ENCODE results near the gene MAGI2.

MAGI2 gene

DNA sequence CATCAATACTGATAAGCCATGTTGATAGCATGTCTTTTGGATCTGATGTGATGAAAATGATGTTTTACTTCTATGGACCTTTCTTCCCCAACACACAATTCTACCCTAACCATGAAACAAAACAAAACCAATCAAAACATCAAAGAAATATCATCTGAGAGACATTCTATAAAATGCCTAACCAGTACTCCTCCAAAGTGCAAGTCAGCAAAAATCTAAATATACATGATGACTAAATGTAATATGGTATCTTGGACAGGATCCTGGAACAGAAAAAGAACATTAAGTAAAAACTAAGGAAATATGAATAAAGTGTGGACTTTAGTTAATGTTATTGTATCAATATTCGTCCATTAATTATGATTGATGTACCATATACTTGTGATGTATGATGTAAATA, 625.1 kb downstream of the MAGI2 start:
- peaks cover 7% of the 10 kb centered on the region for H3K9me3 ChIP-seq (ENCODE audit: control insufficient read depth, low read length)
- no peak overlapping the region for H2BK120ac ChIP-seq (ENCODE audit: low read depth, low read length)
- no CpG with 5 or more reads among the region's 1 CpG for WGBS
- no peak overlapping the region for H3K9ac ChIP-seq (ENCODE audit: low read length)
- no peaks in the 10 kb centered on the region for H3K36me3 ChIP-seq (ENCODE audit: control insufficient read depth in 1 of 2, insufficient read depth in 2 of 2, low read depth in 1 of 2, low read length in 2 of 2)
- H3K79me1 ChIP-seq (replicated peaks; ENCODE audit: low read length, poor library complexity, severe bottlenecking): no peaks in the 10 kb centered on the region
- H3K27ac ChIP-seq (ENCODE audit: low read length, poor library complexity, severe bottlenecking): no peak overlapping the region
- no peak overlapping the region for H2BK12ac ChIP-seq (ENCODE audit: low read length in 2 of 2)
- H3K23ac ChIP-seq (ENCODE audit: low read length in 2 of 2): no peak overlapping the region
- no peaks in the 10 kb centered on the region for H3K27me3 ChIP-seq (ENCODE audit: control insufficient read depth in 1 of 2, insufficient read depth in 1 of 2, low read length in 2 of 2)
- H4K8ac ChIP-seq (ENCODE audit: low read length): no peak overlapping the region
- H3K14ac ChIP-seq (ENCODE audit: low read length in 2 of 2): no peak overlapping the region
- no peak for DNase-seq
- no peak overlapping the region for H4K91ac ChIP-seq (ENCODE audit: low read length)
- no peak overlapping the region for H2BK5ac ChIP-seq (ENCODE audit: low read depth, low read length, poor library complexity, severe bottlenecking)
- no peak overlapping the region for H2AFZ ChIP-seq (ENCODE audit: low read depth, low read length)
- H3K18ac ChIP-seq (ENCODE audit: low read depth in 1 of 2, low read length in 2 of 2): no peak overlapping the region
- no peak overlapping the region for H3K4me2 ChIP-seq (ENCODE audit: low read length, poor library complexity, severe bottlenecking)
- no peaks in the 10 kb centered on the region for H3K4me1 ChIP-seq (ENCODE audit: control insufficient read depth, insufficient read depth, low read depth, low read length)
- no peak overlapping the region for H2AK5ac ChIP-seq (ENCODE audit: low read length, severe bottlenecking)
- no peak overlapping the region for H3K4me3 ChIP-seq (ENCODE audit: insufficient read depth in 1 of 2, low read depth in 1 of 2, low read length in 2 of 2)
- H3K4ac ChIP-seq (ENCODE audit: low read depth in 1 of 2, low read length in 2 of 2): no peak overlapping the region
- H2BK15ac ChIP-seq (ENCODE audit: low read depth, poor library complexity, severe bottlenecking): no peak overlapping the region

DNA sequence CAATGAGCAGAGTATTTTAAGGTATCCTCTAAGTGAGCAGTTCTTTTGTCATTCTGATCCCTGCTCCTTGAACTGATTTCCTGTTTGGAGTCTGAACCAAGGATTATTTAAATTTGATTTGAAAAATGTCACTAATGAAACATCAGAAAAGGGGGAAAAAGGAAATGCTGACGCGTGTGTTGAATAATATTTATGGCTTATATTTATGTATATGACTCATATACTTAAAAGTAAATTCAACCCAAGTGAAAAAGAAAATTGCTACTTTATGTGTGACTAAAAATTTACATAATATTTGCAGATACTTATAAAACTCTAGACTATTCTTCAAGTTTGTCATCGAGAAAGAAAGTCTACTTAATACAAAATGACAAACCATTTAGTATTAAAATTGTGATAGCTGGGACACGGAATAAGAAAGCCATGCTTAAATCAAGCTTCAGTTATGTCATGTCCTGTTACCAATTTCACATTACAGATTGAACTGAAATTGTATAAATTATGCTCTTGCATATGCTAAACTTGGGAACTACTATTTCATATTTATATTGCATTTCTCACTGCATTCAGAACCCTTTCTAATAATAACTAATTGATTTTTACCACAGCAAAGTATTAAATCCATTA, 649.9 kb downstream of the MAGI2 start:
- no peaks in the 10 kb centered on the region for H3K4me1 ChIP-seq (ENCODE audit: control insufficient read depth, insufficient read depth, low read depth, low read length)
- no peak overlapping the region for H3K4ac ChIP-seq (ENCODE audit: low read depth in 1 of 2, low read length in 2 of 2)
- no peak overlapping the region for H3K23ac ChIP-seq (ENCODE audit: low read length in 2 of 2)
- no peaks in the 10 kb centered on the region for H3K36me3 ChIP-seq (ENCODE audit: control insufficient read depth in 1 of 2, insufficient read depth in 2 of 2, low read depth in 1 of 2, low read length in 2 of 2)
- no CpG with 5 or more reads among the region's 4 CpGs for WGBS
- H3K9me3 ChIP-seq (ENCODE audit: control insufficient read depth, low read length): peaks cover 6% of the 10 kb centered on the region
- H2BK120ac ChIP-seq (ENCODE audit: low read depth, low read length): no peak overlapping the region
- no peak overlapping the region for H3K4me2 ChIP-seq (ENCODE audit: low read length, poor library complexity, severe bottlenecking)
- no peak overlapping the region for H3K4me3 ChIP-seq (ENCODE audit: insufficient read depth in 1 of 2, low read depth in 1 of 2, low read length in 2 of 2)
- no peaks in the 10 kb centered on the region for H3K79me1 ChIP-seq (replicated peaks; ENCODE audit: low read length, poor library complexity, severe bottlenecking)
- no peaks in the 10 kb centered on the region for H3K27me3 ChIP-seq (ENCODE audit: control insufficient read depth in 1 of 2, insufficient read depth in 1 of 2, low read length in 2 of 2)
- H4K8ac ChIP-seq (ENCODE audit: low read length): no peak overlapping the region
- H2AK5ac ChIP-seq (ENCODE audit: low read length, severe bottlenecking): no peak overlapping the region
- H3K14ac ChIP-seq (ENCODE audit: low read length in 2 of 2): no peak overlapping the region
- no peak overlapping the region for H2BK5ac ChIP-seq (ENCODE audit: low read depth, low read length, poor library complexity, severe bottlenecking)
- no peak overlapping the region for H2BK15ac ChIP-seq (ENCODE audit: low read depth, poor library complexity, severe bottlenecking)
- DNase-seq: no peak
- H3K18ac ChIP-seq (ENCODE audit: low read depth in 1 of 2, low read length in 2 of 2): no peak overlapping the region
- no peak overlapping the region for H2BK12ac ChIP-seq (ENCODE audit: low read length in 2 of 2)
- H4K91ac ChIP-seq (ENCODE audit: low read length): no peak overlapping the region
- H2AFZ ChIP-seq (ENCODE audit: low read depth, low read length): no peak overlapping the region
- no peak overlapping the region for H3K27ac ChIP-seq (ENCODE audit: low read length, poor library complexity, severe bottlenecking)
- no peak overlapping the region for H3K9ac ChIP-seq (ENCODE audit: low read length)

- DNase-seq: peak; percentile 2
- Histone ChIP-seq H3K36me3 (ENCODE audit: control insufficient read depth in 1 of 2, insufficient read depth in 2 of 2, low read depth in 1 of 2, low read length in 2 of 2) (no peaks in the 10 kb centered on the region), H3K27ac (ENCODE audit: low read length, poor library complexity, severe bottlenecking) (no peak overlapping the region), H3K27me3 (ENCODE audit: control insufficient read depth in 1 of 2, insufficient read depth in 1 of 2, low read length in 2 of 2) (no peaks in the 10 kb centered on the region), H4K91ac (ENCODE audit: low read length) (no peak overlapping the region), H2BK120ac (ENCODE audit: low read depth, low read length) (no peak overlapping the region), H2AK5ac (ENCODE audit: low read length, severe bottlenecking) (no peak overlapping the region), H4K8ac (ENCODE audit: low read length) (no peak overlapping the region), H3K9ac (ENCODE audit: low read length) (no peak overlapping the region), H3K9me3 (ENCODE audit: control insufficient read depth, low read length) (peaks cover 13% of the 10 kb centered on the region), H2BK12ac (ENCODE audit: low read length in 2 of 2) (no peak overlapping the region), H3K14ac (ENCODE audit: low read length in 2 of 2) (no peak overlapping the region), H2BK5ac (ENCODE audit: low read depth, low read length, poor library complexity, severe bottlenecking) (no peak overlapping the region), H3K79me1 (replicated peaks; ENCODE audit: low read length, poor library complexity, severe bottlenecking) (no peaks in the 10 kb centered on the region), H3K4ac (ENCODE audit: low read depth in 1 of 2, low read length in 2 of 2) (no peak overlapping the region), H3K4me3 (ENCODE audit: insufficient read depth in 1 of 2, low read depth in 1 of 2, low read length in 2 of 2) (no peak overlapping the region), H3K18ac (ENCODE audit: low read depth in 1 of 2, low read length in 2 of 2) (no peak overlapping the region), H2BK15ac (ENCODE audit: low read depth, poor library complexity, severe bottlenecking) (no peak overlapping the region), H3K4me1 (ENCODE audit: control insufficient read depth, insufficient read depth, low read depth, low read length) (no peaks in the 10 kb centered on the region), H2AFZ (ENCODE audit: low read depth, low read length) (no peak overlapping the region), H3K4me2 (ENCODE audit: low read length, poor library complexity, severe bottlenecking) (no peak overlapping the region), H3K23ac (ENCODE audit: low read length in 2 of 2) (no peak overlapping the region)
- WGBS: 45% methylated on average over 1 of the region's 2 CpGs
Measured at GRCh38 chr7:78794101-78794500, 659.4 kb downstream of the MAGI2 start.

- H3K14ac ChIP-seq (ENCODE audit: low read length in 2 of 2): no peak overlapping the region
- WGBS: no CpG with 5 or more reads among the region's 3 CpGs
Measured at GRCh38 chr7:78792624-78793023, 660.8 kb downstream of the MAGI2 start.

More at GRCh38 chr7:78792624-78793023, 660.8 kb downstream of the MAGI2 start:
- no peak overlapping the region for H4K91ac ChIP-seq (ENCODE audit: low read length)
- no peak overlapping the region for H3K18ac ChIP-seq (ENCODE audit: low read depth in 1 of 2, low read length in 2 of 2)
- no peak overlapping the region for H4K8ac ChIP-seq (ENCODE audit: low read length)
- H3K36me3 ChIP-seq (ENCODE audit: control insufficient read depth in 1 of 2, insufficient read depth in 2 of 2, low read depth in 1 of 2, low read length in 2 of 2): no peaks in the 10 kb centered on the region
- H3K4ac ChIP-seq (ENCODE audit: low read depth in 1 of 2, low read length in 2 of 2): no peak overlapping the region
- H3K27me3 ChIP-seq (ENCODE audit: control insufficient read depth in 1 of 2, insufficient read depth in 1 of 2, low read length in 2 of 2): no peaks in the 10 kb centered on the region
- no peak overlapping the region for H2BK120ac ChIP-seq (ENCODE audit: low read depth, low read length)
- H2BK5ac ChIP-seq (ENCODE audit: low read depth, low read length, poor library complexity, severe bottlenecking): no peak overlapping the region
- H3K4me3 ChIP-seq (ENCODE audit: insufficient read depth in 1 of 2, low read depth in 1 of 2, low read length in 2 of 2): no peak overlapping the region
- no peak overlapping the region for H3K23ac ChIP-seq (ENCODE audit: low read length in 2 of 2)
- H3K79me1 ChIP-seq (replicated peaks; ENCODE audit: low read length, poor library complexity, severe bottlenecking): no peaks in the 10 kb centered on the region
- no peak overlapping the region for H2AK5ac ChIP-seq (ENCODE audit: low read length, severe bottlenecking)
- no peaks in the 10 kb centered on the region for H3K4me1 ChIP-seq (ENCODE audit: control insufficient read depth, insufficient read depth, low read depth, low read length)
- H3K9me3 ChIP-seq (ENCODE audit: control insufficient read depth, low read length): peaks cover 13% of the 10 kb centered on the region
- no peak overlapping the region for H3K27ac ChIP-seq (ENCODE audit: low read length, poor library complexity, severe bottlenecking)
- no peak overlapping the region for H3K9ac ChIP-seq (ENCODE audit: low read length)
- H2BK15ac ChIP-seq (ENCODE audit: low read depth, poor library complexity, severe bottlenecking): no peak overlapping the region
- no peak overlapping the region for H2AFZ ChIP-seq (ENCODE audit: low read depth, low read length)
- H2BK12ac ChIP-seq (ENCODE audit: low read length in 2 of 2): no peak overlapping the region
- no peak for DNase-seq
- no peak overlapping the region for H3K4me2 ChIP-seq (ENCODE audit: low read length, poor library complexity, severe bottlenecking)
